Endothelial cell of umbilical vein (primary cell): Measurements from ENCODE around the gene KCNMA1. TPM values are rescaled to one million over a fixed set of nuclear protein-coding genes. Genes with fewer than 3 reads are reported as not detected.
A peak's percentile ranks its signal among the peaks of the same experiment; 100 is the strongest.

Experiments
- BruUV-seq: library from RNA; stranded (reverse); fragments of 400-500 nt; replicated peaks from 2 replicates; lab custom pipeline; 2021; lab: Mats Ljungman, UMichigan
- CTCF ChIA-PET: fragments of 300-600, 350-600 bp; sonication (Branson Sonifier 250); formaldehyde crosslinking; loops from one replicate; lab custom pipeline; 2021; ENCODE audit warnings: antibody characterized with exemption, inconsistent platforms; lab: Charles Lee
- POLR2A ChIA-PET: fragments of 300-600, 350-600 bp; sonication (Branson Sonifier 250); formaldehyde crosslinking; loops from one replicate; lab custom pipeline; 2021; ENCODE audit warnings: antibody characterized with exemption, inconsistent platforms; lab: Charles Lee
- DNase-seq: peaks from one replicate; pipeline ENCODE4 v3.0.0-alpha.2; 2011; ENCODE audit warnings: low read depth, low spot score
- FAIRE-seq: peaks from 2 replicates; lab custom pipeline; 2011; peaks lifted over from hg19 to GRCh38; lab: Jason Lieb, UNC
- H2AFZ ChIP-seq: 2 replicates; pipeline ENCODE4 v1.6.0; 2012; ENCODE audit warnings: low read depth, low read length, control low read depth, inconsistent platforms
- H3K27ac ChIP-seq: 2 replicates; pipeline ENCODE4 v1.5.1; 2011; ENCODE audit warnings: low read depth, mild to moderate bottlenecking, control low read depth, low read length, moderate library complexity; ENCODE audit not compliant: insufficient read depth
- H3K27me3 ChIP-seq, 2 experiments: 2 replicates each; pipeline versions ENCODE4 v1.6.0 to v1.6.1; 2011; ENCODE audit warnings: low read length in 2 of 2, mixed read lengths in 1 of 2; ENCODE audit not compliant: control insufficient read depth in 2 of 2, insufficient read depth in 2 of 2
- H3K36me3 ChIP-seq, 2 experiments: 2 replicates in 1 of 2; 3 replicates in 1 of 2; pipeline ENCODE4 v1.5.1; 2011; ENCODE audit warnings: low read length in 2 of 2, mild to moderate bottlenecking in 1 of 2, moderate library complexity in 1 of 2; ENCODE audit not compliant: control insufficient read depth in 2 of 2, insufficient read depth in 2 of 2; ENCODE audit errors: extremely low read depth in 1 of 2
- H3K4me1 ChIP-seq: 3 replicates; pipeline ENCODE4 v1.5.1; 2011; ENCODE audit warnings: mild to moderate bottlenecking, low read length; ENCODE audit not compliant: control insufficient read depth, insufficient read depth; ENCODE audit errors: extremely low read depth
- H3K4me2 ChIP-seq: 2 replicates; pipeline ENCODE4 v1.6.1; 2011; ENCODE audit warnings: low read length, control low read depth, mixed read lengths; ENCODE audit not compliant: insufficient read depth
- H3K4me3 ChIP-seq, 3 experiments: fragments of 200-600 bp in 1 of 3; sonication (generic), shearing (Covaris generic) in 1 of 3; replicated peaks in 1 of 3; 2 replicates each; pipeline ENCODE4 v1.5.1; 2011 to 2016; ENCODE audit warnings: control low read depth in 3 of 3, low read length in 3 of 3, mild to moderate bottlenecking in 2 of 3, inconsistent platforms in 1 of 3, low read depth in 1 of 3, moderate library complexity in 1 of 3; ENCODE audit not compliant: insufficient read depth in 1 of 3
- H3K79me2 ChIP-seq: 2 replicates; pipeline ENCODE4 v1.6.0; 2012; ENCODE audit warnings: low read length, inconsistent platforms; ENCODE audit not compliant: control insufficient read depth, insufficient read depth
- H3K9ac ChIP-seq: replicated peaks from 2 replicates; pipeline ENCODE3; 2011; ENCODE audit warnings: low read length, control low read depth; ENCODE audit not compliant: insufficient read depth; ENCODE audit errors: extremely low read depth
- H3K9me1 ChIP-seq: replicated peaks from 3 replicates; pipeline ENCODE4 v1.6.0; 2011; ENCODE audit warnings: mild to moderate bottlenecking, low read length; ENCODE audit not compliant: control insufficient read depth, insufficient read depth; ENCODE audit errors: extremely low read depth
- H3K9me3 ChIP-seq: replicated peaks from 2 replicates; pipeline ENCODE4 v1.5.1; 2012; ENCODE audit warnings: low read length, inconsistent platforms; ENCODE audit not compliant: control insufficient read depth, insufficient read depth
- H4K20me1 ChIP-seq: replicated peaks from 2 replicates; pipeline ENCODE3; 2011; ENCODE audit warnings: mild to moderate bottlenecking, low read length; ENCODE audit not compliant: control insufficient read depth, insufficient read depth; ENCODE audit errors: extremely low read depth
- CTCF ChIP-seq, 2 donors: IDR thresholded peaks; 1 replicate in 1 of 2; 2 replicates in 1 of 2; pipeline ENCODE4 v1.5.1; 2011; ENCODE audit warnings: low read length in 2 of 2, mild to moderate bottlenecking in 2 of 2, moderate library complexity in 2 of 2, control low read depth in 1 of 2, inconsistent platforms in 1 of 2, low read depth in 1 of 2; ENCODE audit not compliant: insufficient read depth in 1 of 2; ENCODE audit errors: extremely low read depth in 1 of 2
- EZH2 ChIP-seq: IDR thresholded peaks from 2 replicates; pipeline ENCODE4 v1.6.1; 2012; ENCODE audit warnings: borderline replicate concordance, low read depth, mild to moderate bottlenecking, moderate library complexity, low read length, inconsistent platforms; ENCODE audit not compliant: severe bottlenecking
- FOS ChIP-seq: IDR thresholded peaks from 2 replicates; pipeline ENCODE4 v1.6.1; 2011; ENCODE audit warnings: mild to moderate bottlenecking, low read length, moderate library complexity, borderline replicate concordance; ENCODE audit not compliant: insufficient read depth
- GATA2 ChIP-seq: IDR thresholded peaks from 2 replicates; pipeline ENCODE4 v1.7.0; 2011; ENCODE audit warnings: low read depth, mild to moderate bottlenecking, moderate library complexity, mixed read lengths, low read length; ENCODE audit not compliant: insufficient read length, insufficient read depth
- JUN ChIP-seq: IDR thresholded peaks from 2 replicates; pipeline ENCODE4 v1.6.1; 2011; ENCODE audit warnings: borderline replicate concordance, low read depth; ENCODE audit not compliant: insufficient read length, insufficient read depth
- MAX ChIP-seq: IDR thresholded peaks from 2 replicates; pipeline ENCODE4 v1.6.1; 2011; ENCODE audit not compliant: insufficient read depth, insufficient read length
- MYC ChIP-seq: IDR thresholded peaks from one replicate; pipeline ENCODE4 v1.6.1; 2011; ENCODE audit warnings: mild to moderate bottlenecking, low read depth, low read length
- POLR2A ChIP-seq: IDR thresholded peaks from 2 replicates; pipeline ENCODE4 v1.6.1; 2012; ENCODE audit warnings: low read depth, mild to moderate bottlenecking, control low read depth, low read length
- POLR2AphosphoS5 ChIP-seq: IDR thresholded peaks from 2 replicates; pipeline ENCODE4 v1.6.1; 2012; ENCODE audit warnings: low read depth, mild to moderate bottlenecking, control low read depth, low read length, moderate library complexity; ENCODE audit not compliant: insufficient read depth
- dilution Hi-C: fragments of 300-500 bp; cut with MboI; formaldehyde crosslinking; loops from one replicate; pipeline ENCODE4 v1.15.0; 2019; ENCODE audit warnings: low sequenced_read_pairs; ENCODE audit not compliant: extremely low pct_ligation_motif_present
- intact Hi-C: fragments of 100-400 bp; cut with micrococcal nuclease; formaldehyde crosslinking; loops from one replicate; pipeline ENCODE4 v1.10.0; 2022
- polyA plus RNA-seq, 4 experiments: library from polyadenylated mRNA; depleted of rRNA in 3 of 4; stranded (reverse) in 3 of 4; unstranded in 1 of 4; fragments of >200 nt; gene quantifications; 2 replicates each; pipeline versions ENCODE4 v1.2.1 to v1.2.3, GENCODE V29; 2011 to 2012; ENCODE audit warnings: missing spikeins in 1 of 4
- total RNA-seq: library from RNA; stranded (reverse); gene quantifications from 2 replicates; pipeline ENCODE4 v1.2.3, GENCODE V29; 2021

The KCNMA1 gene
- total and polyA plus RNA-seq, 2 donors (not counting 3 experiments of a cell fraction or from before 2014, with no cell fraction given), result 0.10 to 0.82 TPM

- peak overlapping the region; percentile 18 for H2AFZ ChIP-seq
- H3K79me2 ChIP-seq, result no peaks in the 10 kb centered on the region
- no peaks in the 10 kb centered on the region for H3K9me3 ChIP-seq
- BruUV-seq, result no TSS peak
- H3K4me1 ChIP-seq, result peaks cover 37% of the 10 kb centered on the region
- H3K4me2 ChIP-seq, result peak overlapping the region; percentile 57
- H4K20me1 ChIP-seq, result no peaks in the 10 kb centered on the region
- ChIA-PET POLR2A (interaction anchor here (0.6 to 0.9 kb wide), 2 partner anchors 13 to 42 kb away, joined by 3 to 4 read pairs; no protein-coding TSS in a partner anchor), CTCF (interaction anchor here (0.7 to 3.4 kb wide), 29 partner anchors 11 to 364 kb away, joined by 3 to 27 read pairs (median 4); partner anchors contain the start of gene KCNMA1)
- peak overlapping the region; percentile 90 for H3K27ac ChIP-seq
- FAIRE-seq, result peak; percentile 99
- peak; percentile 93 for DNase-seq
- intact Hi-C loops (loop anchor here (1.0 to 5.0 kb wide), 10 partner anchors 12 to 364 kb away; no protein-coding TSS in a partner anchor), dilution Hi-C loops (no loop called here)
- H3K4me3 ChIP-seq, result no peak overlapping the region
- H3K9me1 ChIP-seq, result no peaks in the 10 kb centered on the region
- no peaks in the 10 kb centered on the region for H3K27me3 ChIP-seq
- TF ChIP-seq POLR2AphosphoS5, result peak; percentile 76
- TF ChIP-seq JUN, result peak; percentile 89
- peak; percentile 35 for TF ChIP-seq GATA2
- TF ChIP-seq POLR2A, result no peak
- TF ChIP-seq EZH2, result no peak
- TF ChIP-seq MYC, result no peak
- TF ChIP-seq MAX, result peak; percentile 2
- no peak for TF ChIP-seq CTCF (IDR thresholded peaks at IDR 0.05; ENCODE audit: extremely low read depth in 1 of 2, insufficient read depth in 1 of 2, low read depth in 1 of 2, low read length in 2 of 2)
- peak; percentile 99 for TF ChIP-seq FOS
- H3K9ac ChIP-seq, result peak overlapping the region; percentile 47
- no peaks in the 10 kb centered on the region for H3K36me3 ChIP-seq
Observed at GRCh38 chr10:77392851-77393250, 244.8 kb downstream of the KCNMA1 start.
